Glomerular endothelial cell (primary cell): ENCODE data around the gene CFHR1. TPM values are rescaled to one million over a fixed set of nuclear protein-coding genes. Genes with fewer than 3 reads are reported as not detected.

ENCODE experiments used
- DNase-seq: peaks from one replicate; pipeline ENCODE4 v3.0.0-alpha.2; 2011; ENCODE audit warnings: low read depth, low spot score; ENCODE audit errors: extremely low read depth
- total RNA-seq: library from RNA; depleted of rRNA; stranded (reverse); fragments of >200 nt; gene quantifications from 2 replicates; pipeline ENCODE4 v1.2.3, GENCODE V29; 2015

CFHR1 gene
- total RNA-seq, 1 donor from 2014 or later: not detected

DNA sequence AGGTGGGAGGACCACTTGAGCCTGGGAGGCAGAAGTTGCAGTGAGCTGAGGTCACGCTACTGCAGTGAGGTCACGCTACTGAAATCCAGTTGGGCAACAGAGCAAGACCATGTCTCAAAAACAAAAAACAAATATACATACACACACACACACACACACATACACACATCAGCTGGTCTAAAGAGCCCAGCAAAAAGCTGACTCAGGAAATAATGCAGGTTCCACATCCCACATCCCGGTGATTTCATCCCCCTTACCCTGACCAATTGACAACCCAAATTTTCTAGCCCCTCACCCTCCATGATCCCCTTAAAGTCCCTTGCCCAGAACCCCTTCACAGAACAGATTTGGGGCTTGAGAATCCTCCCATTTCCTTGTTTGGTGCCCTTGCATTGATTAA is 56.4 kb downstream of the CFHR1 start:
- DNase-seq: no peak

DNA sequence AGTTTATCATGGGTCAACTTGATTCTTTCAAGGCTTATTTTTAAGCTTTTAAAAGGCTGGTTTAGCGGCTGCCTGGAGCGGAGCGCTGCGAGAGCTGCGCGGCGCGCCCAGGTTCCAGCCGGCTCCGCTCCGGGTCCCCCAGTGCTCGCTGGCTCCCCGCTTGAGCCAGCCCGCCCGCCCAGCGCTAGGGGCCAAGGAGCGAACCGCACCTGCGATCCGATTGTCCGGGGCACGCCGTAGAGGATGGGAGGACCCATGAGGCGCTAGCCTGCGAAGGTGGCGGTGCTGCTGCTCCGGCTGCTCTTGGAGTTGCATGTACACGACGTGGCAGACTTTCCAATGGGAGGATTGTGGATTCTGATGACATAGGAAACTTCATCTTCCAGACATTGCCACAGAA is 58.4 kb downstream of the CFHR1 start:
- DNase-seq: no peak

Other genes starting within 250 kb of the CFHR1 start
- 0.05 and 0.41 TPM in 2 replicates for gene KCNT2, start 211.3 kb upstream of the CFHR1 start, total RNA-seq
- 1.5 and 14.0 TPM in 2 replicates for gene CFH, start 167.7 kb upstream of the CFHR1 start, total RNA-seq
- gene CFHR3, start 44.9 kb upstream of the CFHR1 start, total RNA-seq: not detected in 2 replicates
- gene CFHR4, start 68.3 kb downstream of the CFHR1 start, total RNA-seq: not detected in 2 replicates
- not detected in 2 replicates for gene CFHR2, start 124.0 kb downstream of the CFHR1 start, total RNA-seq
- not detected in 2 replicates for gene CFHR5, start 157.8 kb downstream of the CFHR1 start, total RNA-seq
- not detected in 2 replicates for gene F13B, start 247.5 kb downstream of the CFHR1 start, total RNA-seq